HG03460 (cell line): ENCODE data around the gene INPP5A.
"Not testable (repeated sequence)": the region's sequence is repeated elsewhere in the genome, so short reads cannot be mapped to it uniquely, and the experiment has no call there.

Experiments used
- ATAC-seq: cut with Tn5 transposase; IDR thresholded peaks from one replicate; pipeline ENCODE4 v1.9.1; 2021; ENCODE audit not compliant: unreplicated experiment

Gene INPP5A

GRCh38 chr10:132788831-132789219 is 251.2 kb downstream of the INPP5A start:
- no peak for ATAC-seq

- ATAC-seq: no peak
Measured at GRCh38 chr10:132789659-132790148, 252.1 kb downstream of the INPP5A start.

DNA sequence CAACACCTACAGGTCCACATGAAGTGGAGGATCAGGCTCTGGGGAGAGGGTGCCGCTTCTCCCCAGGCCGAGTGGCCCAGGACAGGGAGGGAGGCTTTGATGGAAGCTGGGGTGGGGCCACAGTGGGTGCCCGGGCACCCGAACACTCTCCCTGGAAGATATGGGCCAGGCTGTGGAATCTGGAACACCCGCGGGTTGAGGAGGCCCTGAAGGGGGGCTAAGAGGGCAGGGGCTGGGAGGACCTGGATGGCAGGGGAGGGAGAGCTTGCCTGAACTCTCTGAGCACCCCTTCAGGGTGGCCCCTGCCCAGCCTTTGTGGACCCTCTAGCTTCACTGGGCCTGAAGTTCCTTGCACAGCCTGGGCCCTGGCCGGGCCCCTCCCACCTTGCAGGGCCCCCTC is 252.9 kb downstream of the INPP5A start:
- no peak for ATAC-seq

DNA sequence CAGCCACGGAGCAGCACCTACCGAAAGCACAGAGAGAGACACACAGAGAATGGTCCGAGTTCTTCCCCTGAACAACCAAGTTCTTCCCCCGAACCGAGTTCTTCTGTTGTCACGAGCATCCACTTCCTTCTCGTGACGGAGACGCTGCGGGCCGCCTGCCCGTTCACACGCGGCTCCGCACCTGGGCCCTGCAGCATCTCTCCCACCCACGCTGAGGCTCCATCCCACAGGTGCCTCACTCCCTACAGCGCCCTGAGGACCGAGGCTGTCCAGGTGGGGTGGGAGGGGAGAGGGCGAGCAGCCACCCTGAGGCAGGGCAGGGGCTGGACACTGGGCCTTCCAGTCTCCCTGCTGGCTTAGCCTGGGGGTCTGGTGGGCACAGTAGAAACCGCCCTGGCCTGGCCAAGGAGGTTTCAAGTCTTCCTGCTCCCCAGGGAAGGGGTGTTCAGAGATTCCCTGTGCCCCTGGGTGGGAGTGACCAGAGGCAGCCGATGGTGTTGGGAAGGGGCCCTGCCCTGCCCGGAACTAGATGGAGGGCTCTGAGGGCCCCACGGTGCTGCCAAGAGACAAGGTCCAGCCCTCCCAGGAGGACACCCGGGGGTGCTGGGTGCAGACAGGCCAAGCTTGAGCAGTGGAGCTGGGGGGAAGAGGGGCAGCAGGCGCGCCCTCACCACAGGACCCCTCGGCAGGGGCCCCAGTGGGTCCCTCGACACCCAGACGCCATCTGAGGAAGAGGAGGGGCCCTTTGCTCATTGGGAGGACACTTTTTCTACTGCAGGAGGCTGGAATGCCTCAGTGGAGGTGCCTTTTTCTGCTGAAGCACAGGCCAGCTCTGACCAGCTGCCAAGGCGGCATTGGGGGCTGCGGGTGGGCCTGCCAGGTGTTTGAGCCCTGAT is 253.6 kb downstream of the INPP5A start:
- no peak for ATAC-seq

DNA sequence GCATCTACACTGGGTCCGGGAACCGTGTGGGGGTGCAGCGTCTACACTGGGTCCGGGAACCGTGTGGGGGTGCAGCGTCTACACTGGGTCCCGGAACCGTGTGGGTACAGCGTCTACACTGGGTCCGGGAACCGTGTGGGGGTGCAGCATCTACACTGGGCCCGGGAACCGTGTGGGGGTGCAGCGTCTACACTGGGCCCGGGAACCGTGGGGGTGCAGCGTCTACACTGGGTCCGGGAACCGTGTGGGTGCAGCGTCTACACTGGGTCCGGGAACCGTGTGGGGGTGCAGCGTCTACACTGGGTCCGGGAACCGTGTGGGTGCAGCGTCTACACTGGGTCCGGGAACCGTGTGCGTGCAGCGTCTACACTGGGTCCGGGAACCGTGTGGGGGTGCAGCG is 254.5 kb downstream of the INPP5A start:
- ATAC-seq: not testable (repeated sequence)

- no peak for ATAC-seq
Measured at GRCh38 chr10:132792796-132793195, 255.2 kb downstream of the INPP5A start.

DNA sequence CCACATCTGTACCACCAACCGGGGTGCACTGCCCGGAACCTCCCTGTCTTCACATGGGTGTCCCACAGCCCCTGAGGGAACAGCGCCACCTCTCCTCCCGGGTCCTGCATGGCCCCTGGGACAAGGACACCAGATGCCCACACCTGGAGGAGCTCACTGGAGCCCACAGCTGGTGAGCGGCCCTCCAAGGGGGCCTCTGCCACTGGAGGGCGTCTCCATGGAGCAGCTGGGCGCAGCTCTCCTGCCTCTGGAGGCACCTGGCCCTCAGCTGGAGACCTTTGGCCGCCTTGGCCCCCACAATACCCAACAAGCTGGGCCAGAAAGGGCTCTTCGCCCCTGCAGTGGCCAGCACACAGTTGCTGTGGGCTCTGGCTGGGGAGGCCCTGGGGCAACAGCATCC is 255.6 kb downstream of the INPP5A start:
- ATAC-seq: no peak

DNA sequence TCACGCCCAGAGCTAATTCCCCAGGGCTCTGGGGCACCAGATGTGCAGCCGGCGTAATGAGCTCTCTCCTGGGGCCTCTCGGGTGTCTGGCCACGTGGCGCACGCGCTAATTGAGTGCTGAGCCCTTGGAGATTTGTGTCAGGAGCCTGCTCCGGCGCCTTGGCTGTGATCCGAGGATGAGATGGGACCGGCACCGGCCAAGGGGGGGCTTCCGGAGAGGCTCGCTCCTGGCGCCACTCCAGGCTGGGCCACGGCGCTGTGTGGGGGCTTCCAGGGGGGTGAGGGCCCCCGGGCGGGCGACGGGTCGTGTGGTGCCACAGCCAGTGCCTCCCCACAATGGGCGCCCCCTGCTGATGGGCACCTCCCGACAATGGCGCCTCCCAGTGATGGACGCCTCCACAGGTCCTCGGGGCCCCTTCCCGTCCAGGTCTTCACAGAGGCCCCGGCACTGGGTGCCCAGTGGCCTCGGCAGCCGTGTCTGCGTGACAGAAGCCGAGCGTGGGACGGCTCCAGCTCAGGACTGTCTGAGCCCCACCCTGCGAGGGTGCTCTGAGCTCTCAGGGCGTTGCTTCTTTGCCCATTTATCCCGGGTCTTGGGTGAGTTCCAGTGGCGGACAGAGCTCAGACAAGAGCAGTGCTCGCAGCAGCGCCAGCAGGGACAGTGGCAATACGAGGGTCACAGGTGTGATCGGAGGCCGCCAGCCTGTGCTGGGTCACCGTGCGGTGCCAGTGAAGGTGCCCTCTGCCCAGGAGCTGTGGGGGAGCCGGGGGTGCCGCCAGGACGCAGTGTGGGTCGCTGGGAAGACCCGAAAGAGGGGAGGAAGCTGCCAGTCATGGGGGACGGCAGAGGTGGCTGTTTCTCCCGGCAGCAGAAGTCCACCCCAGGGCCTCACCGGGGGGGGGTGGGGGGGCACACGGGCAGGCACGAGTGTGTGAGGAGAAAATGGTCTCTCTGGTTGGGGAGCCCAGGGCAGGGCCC is 256.6 kb downstream of the INPP5A start:
- no peak for ATAC-seq

DNA sequence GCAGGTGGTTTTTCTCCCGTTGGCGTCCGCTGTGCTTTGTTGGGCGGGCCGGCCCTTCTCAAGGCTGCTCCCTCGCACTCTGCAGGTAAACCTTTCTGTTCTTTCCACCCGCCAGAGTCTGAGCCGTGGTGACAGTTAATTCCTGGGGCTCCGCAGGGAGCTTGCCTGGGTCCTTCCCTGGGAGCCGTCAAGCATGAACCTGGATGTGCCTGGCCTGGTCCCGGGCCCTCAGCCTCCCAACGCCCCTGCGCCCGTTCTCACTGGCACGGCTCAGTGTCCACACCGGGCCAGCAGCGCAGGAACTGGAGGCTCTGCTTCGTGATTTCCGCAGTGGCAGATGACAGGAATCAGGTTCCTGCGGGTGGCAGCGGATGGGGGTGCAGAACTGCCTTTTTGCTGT is 259.3 kb downstream of the INPP5A start:
- ATAC-seq: no peak

GRCh38 chr10:132797986-132798385 is 260.4 kb downstream of the INPP5A start:
- ATAC-seq: not testable (repeated sequence)

GRCh38 chr10:132798403-132798802 is 260.8 kb downstream of the INPP5A start:
- no peak for ATAC-seq

GRCh38 chr10:132798876-132799275 is 261.3 kb downstream of the INPP5A start:
- no peak for ATAC-seq

DNA sequence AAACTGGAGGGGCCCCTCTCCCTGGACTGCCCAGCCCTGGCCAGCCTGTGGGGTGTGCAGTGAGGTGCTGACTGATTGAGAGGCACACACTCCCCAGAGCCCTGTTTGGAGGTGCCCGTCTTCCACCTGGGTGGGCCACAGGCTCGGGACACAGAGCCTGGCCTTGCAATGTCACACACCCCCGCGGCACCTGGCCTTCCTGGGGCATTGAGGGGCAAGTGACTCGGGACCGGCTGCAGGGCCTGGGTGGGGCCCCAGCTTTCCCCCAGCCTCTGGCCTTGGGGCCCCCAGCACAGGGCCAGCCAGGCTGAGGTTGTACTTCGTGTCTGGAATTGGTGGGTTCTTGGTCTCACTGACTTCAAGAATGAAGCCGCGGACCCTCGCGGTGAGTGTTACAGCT is 262.3 kb downstream of the INPP5A start:
- ATAC-seq: no peak

DNA sequence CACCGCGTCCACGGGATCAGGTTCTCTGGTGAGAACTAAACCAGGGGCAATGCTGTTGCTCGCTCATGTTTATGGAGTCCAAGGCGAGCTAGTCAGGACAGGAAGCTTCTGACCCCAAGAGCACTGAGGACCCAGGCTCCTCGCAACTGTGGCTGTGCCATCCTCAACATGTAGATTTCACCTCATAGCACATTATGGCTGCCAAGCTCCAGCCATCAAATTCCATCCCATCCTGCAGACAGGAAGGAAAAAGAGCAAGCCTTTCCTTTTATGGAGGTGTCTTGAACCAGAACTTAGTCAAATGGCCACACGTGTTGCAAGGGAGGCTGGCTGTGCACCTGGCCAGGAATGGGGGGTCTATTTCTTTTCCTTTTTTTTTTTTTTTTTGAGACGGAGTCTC is 264.5 kb downstream of the INPP5A start:
- ATAC-seq: no peak

DNA sequence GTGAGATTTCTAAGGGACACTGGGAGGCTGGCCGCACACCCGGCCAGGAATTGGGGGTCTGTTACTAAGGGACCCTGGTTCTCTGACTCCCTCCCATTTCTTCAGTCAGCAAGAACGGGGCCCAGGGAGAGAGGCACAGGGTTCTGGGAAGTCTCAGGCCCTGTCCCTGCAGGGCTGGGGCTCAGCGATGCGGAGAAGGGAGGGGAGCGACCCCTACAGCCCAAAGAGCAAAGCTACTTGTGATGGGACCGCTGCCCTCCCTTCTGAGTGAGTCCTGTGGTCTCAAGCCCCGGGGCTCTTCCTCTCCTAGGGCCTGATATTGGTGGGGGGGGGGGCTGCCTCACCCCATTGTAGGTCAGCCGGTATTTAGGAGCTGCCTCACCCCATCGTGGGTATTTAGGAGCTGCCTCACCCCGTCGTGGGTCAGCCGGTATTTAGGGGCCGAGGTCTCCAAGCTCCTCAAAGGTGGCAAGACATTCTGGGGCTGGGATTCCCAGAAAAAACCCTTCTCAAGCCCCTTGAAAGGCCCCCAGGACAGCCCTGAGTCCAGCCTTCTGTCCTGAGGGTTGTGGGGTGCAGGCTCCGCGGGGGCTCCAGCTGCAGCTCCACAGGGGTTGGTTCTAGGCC is 265.2 kb downstream of the INPP5A start:
- no peak for ATAC-seq

- no peak for ATAC-seq
Measured at GRCh38 chr10:132803416-132804210, 266.0 kb downstream of the INPP5A start.

- ATAC-seq: no peak
Measured at GRCh38 chr10:132804287-132804686, 266.7 kb downstream of the INPP5A start.

GRCh38 chr10:132804785-132805426 is 267.3 kb downstream of the INPP5A start:
- ATAC-seq: no peak

GRCh38 chr10:132805599-132805998 is 268.0 kb downstream of the INPP5A start:
- ATAC-seq: no peak

DNA sequence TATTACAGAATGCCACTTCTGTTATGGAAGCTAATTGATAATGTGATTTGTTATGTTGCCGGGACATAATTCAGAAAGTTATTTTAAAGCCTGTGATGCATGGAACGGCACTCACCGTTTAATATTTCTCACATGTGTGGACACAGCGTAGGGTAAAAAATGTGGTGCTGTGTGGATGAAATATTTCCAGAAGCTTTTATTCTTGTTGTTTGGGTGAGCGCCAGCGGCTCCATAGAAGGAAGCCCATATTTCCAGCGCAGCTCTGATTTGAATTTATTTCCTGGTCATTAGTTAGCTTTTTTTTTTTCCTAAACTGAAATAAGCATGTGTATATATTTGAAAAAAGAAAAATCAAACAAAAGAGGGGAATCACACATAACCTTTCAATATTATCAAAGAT is 268.5 kb downstream of the INPP5A start:
- no peak for ATAC-seq
